NCI-H2107 treated with DMSO at 0.1 percent for 48 hours (cell line): ENCODE data around the gene GTF2H4.
"Not testable (repeated sequence)": the region's sequence is repeated elsewhere in the genome, so short reads cannot be mapped to it uniquely, and the experiment has no call there.

Source experiments
- DNase-seq: peaks from one replicate; lab custom pipeline; 2025; ENCODE audit not compliant: unreplicated experiment; lab: John Stamatoyannopoulos, UW

GTF2H4 gene

DNA sequence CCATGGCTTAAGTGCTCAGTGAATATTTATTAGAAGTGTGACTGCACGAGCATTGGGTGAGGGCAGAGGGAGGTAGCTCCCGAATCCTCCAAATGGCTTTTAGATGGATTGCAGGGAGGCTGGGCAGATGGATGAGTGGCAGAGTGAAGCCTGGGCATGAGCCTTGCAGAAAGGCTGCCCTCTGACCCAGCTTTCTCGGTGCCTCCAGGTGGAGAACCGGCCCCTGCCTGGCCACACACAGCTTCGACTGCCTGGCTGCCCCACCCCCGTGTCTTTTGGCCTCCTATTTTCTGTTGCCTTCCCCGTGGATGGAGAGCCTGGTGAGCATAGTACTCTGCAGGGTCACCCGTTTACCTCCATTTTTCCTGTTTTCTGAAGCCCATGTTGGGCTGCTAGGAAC is 9.5 kb downstream of the GTF2H4 start:
- no peak for DNase-seq

DNA sequence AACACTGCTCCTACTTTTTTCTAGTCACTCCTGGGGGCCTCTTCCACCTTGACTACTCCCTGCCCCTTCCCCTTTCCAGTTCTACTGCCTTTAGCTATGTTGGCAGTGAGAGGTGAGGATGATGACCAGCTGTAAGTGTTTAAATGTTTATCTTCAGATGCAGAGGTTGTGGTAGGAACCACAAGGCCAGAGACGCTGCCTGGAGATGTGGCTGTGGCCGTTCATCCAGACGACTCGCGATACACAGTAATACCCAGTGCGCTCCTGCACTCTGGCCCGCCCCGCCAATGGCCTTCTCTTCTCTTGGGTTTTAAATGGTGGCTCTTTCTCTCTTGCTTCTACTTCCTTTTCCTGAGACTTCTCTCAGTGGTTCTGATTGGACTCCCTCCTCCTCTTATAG is 10.7 kb downstream of the GTF2H4 start:
- DNase-seq = no peak

GRCh38 chr6:30922447-30922852 is 14.4 kb downstream of the GTF2H4 start:
- no peak for DNase-seq

DNA sequence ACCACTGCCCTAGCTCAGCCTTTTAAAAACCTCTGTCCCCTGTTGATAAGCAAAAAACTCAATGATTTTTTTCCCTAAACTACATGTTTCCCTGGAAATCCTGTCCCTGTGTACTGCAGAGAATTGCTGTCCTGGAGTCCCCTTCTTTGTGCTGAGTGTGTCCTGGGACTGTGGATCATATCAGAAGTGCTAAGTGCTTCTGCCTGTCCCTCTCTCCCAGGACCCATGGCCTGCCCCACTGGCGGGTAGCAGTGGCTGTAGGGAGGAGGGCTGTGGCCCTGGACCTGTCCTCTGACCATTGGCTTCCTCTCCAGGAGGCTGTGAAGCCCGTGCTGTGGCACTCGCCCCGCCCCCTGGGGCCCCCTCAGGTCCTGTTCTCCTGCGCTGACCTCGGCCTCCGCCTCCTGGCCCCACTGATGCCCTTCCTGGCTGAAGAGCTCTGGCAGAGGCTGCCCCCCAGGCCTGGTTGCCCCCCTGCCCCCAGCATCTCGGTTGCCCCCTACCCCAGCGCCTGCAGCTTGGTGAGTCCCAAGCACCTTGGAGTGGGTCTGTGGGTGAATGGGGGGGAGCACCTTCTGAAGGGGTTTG is 16.1 kb downstream of the GTF2H4 start:
- not testable (repeated sequence) for DNase-seq

GRCh38 chr6:30926644-30927043 is 18.6 kb downstream of the GTF2H4 start:
- no peak for DNase-seq

- DNase-seq = not testable (repeated sequence)
These were observed 19.1 kb downstream of the GTF2H4 start for GRCh38 chr6:30927080-30927479.

GRCh38 chr6:30928677-30929076 is 20.7 kb downstream of the GTF2H4 start:
- DNase-seq = no peak

DNA sequence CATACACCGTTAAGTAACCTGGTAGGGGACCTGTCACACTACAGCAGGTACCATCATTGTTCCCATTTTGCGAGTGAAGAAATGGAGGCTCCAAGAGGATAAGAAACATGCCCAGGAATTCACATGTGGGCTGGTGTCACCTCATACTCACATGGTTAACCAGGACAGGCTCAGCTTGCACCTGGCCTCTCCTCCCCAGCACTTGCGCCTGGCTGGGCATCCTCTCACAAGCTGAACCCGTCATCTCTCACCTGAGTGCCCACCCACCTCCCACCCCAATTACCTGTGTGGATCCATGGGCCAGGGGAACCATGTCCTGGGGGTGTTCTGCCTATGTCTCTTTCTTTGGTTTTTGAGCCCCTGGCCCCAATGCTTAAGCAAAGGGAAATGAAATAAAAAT is 22.5 kb downstream of the GTF2H4 start:
- DNase-seq = no peak

GRCh38 chr6:30931272-30931671 is 23.3 kb downstream of the GTF2H4 start:
- DNase-seq = no peak

GRCh38 chr6:30931969-30932645 is 24.1 kb downstream of the GTF2H4 start, which contains the start of gene SFTA2:
Gene SFTA2, minus strand, starts transcription at chr6:30932170. Its CDS starts 74 bp downstream, at chr6:30932096.
- DNase-seq = no peak

DNA sequence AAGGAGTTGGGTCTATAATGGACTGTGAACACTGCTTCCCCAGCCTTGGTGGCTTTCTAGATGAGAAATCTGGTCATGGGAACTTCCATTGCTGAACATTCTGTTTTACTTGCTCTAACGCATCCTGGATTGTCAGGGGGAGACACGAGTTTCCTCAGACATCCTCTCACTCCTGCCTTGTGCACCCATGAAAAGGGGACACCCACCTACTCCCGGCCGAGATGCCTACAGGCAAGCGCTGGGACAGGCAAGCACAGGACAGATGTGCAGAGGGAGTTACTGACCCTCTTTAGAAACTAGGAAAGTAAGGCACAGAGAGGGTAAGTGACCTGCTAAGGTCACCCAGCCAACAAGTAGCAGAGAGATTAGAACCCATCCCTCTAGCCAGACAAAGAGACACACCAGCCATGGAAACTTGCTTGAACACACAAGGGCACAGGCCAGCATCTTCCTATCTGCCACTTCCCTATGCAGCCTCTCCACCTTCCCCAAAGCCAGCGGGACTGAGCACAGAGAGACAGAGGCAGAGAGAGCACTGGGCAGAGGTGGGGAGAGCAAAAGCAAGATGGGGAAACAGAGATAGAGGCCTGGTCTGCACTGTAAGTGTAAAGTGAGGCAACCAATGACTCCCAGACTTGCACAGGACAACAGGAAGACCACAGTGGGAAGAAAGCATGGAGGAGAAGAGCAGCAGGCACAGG is 24.8 kb downstream of the GTF2H4 start:
- no peak for DNase-seq

GRCh38 chr6:30935018-30935417 is 27.0 kb downstream of the GTF2H4 start:
- DNase-seq = no peak

- DNase-seq = no peak
These were observed 29.3 kb downstream of the GTF2H4 start for GRCh38 chr6:30937265-30937664.

- DNase-seq = no peak
These were observed 30.7 kb downstream of the GTF2H4 start for GRCh38 chr6:30938730-30939129.

DNA sequence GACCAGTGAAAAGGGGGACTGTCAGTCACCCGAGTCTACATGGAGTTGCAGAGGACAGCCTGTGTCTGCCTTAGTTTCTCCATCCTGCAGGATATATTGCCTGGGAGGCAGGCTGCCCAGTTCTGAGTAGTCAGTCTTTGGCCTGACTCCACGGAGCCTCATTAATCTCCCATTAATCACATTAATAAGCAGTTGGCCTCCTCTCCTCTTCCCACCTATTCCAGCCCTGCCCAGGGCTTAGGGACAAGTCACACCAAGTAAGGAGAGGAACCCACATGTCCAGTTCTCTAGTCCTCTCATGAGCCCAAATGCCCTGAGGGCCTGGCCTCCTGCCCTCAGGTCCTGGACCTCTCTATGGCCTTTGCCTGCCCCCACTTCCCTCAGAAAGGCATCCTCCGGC is 31.5 kb downstream of the GTF2H4 start:
- no peak for DNase-seq

DNA sequence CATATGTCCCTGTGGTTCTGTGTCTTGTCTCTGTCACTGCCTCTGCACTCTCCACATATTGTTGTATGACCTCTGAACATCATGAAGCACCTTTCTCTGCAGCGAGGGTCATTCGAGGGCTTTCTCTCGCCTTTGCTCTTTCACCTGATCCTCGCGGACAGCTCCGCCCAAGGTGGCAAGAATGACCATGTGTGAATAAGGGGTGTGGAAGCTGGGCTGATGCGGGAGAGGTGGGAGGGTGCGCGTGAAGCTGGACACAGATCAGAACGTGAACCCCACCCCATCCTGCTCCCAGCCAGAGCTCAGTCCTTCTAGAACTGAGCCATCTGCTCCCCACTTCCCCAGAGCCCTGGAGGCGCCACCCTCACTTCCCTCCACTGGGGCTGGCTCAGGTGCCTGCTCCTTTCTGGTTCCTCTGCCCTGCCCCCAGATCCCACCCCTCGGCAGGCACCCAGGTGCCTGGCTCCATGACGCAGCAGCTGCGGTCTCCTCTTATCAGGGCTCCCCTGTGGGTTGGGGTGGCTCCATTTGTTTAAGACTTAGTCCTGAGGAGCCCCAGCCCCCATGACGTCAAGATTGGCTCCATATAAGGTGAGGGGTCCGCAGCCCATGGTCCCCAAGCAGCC is 32.5 kb downstream of the GTF2H4 start, which contains the start of gene MUCL3:
TSS of gene MUCL3 (plus strand) at position 613 of the 626 bp plus-strand sequence. CDS start 27 bp downstream, outside the sequence.
- no peak for DNase-seq

GRCh38 chr6:30942338-30943060 is 34.5 kb downstream of the GTF2H4 start:
- no peak for DNase-seq

- no peak for DNase-seq
These were observed 36.0 kb downstream of the GTF2H4 start for GRCh38 chr6:30944051-30944450.

DNA sequence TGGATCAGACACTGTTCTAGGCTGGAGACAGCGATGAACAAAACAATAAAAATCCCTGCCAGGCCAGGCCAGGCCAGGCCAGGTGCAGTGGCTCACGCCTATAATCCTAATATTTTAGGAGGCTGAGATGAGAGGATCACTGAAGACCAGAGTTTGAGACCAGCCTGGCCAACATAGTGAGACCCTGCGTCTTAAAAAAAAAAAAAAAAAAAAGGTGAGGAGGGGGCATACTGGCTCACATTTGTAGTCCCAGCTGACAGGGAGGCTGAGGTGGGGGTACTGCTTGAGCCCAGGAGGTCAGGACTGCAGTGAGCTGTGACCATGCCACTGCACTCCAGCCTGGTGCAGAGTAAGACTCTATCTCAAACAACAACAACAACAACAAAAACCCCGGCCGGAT is 37.3 kb downstream of the GTF2H4 start:
- DNase-seq = no peak

GRCh38 chr6:30947231-30947630 is 39.2 kb downstream of the GTF2H4 start:
- DNase-seq = no peak

- no peak for DNase-seq
These were observed 40.8 kb downstream of the GTF2H4 start for GRCh38 chr6:30948811-30949210.
